Femur (tissue), 1 donor: ENCODE results near the gene CALML4.
"Not testable (repeated sequence)": the region's sequence is repeated elsewhere in the genome, so short reads cannot be mapped to it uniquely, and the experiment has no call there.

Source experiments
- DNase-seq: peaks from one replicate; pipeline ENCODE4 v3.0.0-alpha.2; 2017

The CALML4 gene

GRCh38 chr15:68188647-68189046, 16.5 kb downstream of the CALML4 start:
- DNase-seq, result no peak

GRCh38 chr15:68187559-68187958, 17.6 kb downstream of the CALML4 start:
- peak; percentile 82 for DNase-seq

- no peak for DNase-seq
These were observed 18.3 kb downstream of the CALML4 start for GRCh38 chr15:68186671-68187397.

GRCh38 chr15:68184616-68185480, 20.3 kb downstream of the CALML4 start:
- no peak for DNase-seq

- DNase-seq, result no peak
These were observed 21.4 kb downstream of the CALML4 start for GRCh38 chr15:68183616-68184315.

GRCh38 chr15:68177742-68178141, 27.4 kb downstream of the CALML4 start:
- no peak for DNase-seq

GRCh38 chr15:68176601-68177000, 28.5 kb downstream of the CALML4 start:
- DNase-seq, result no peak

GRCh38 chr15:68175526-68175925, 29.6 kb downstream of the CALML4 start:
- no peak for DNase-seq

GRCh38 chr15:68173119-68173518, 32.0 kb downstream of the CALML4 start:
- DNase-seq, result no peak

- DNase-seq, result not testable (repeated sequence)
These were observed 33.1 kb downstream of the CALML4 start for GRCh38 chr15:68172037-68172436.

GRCh38 chr15:68166847-68167246, 38.3 kb downstream of the CALML4 start:
- DNase-seq, result no peak

GRCh38 chr15:68163191-68163590, 41.9 kb downstream of the CALML4 start:
- no peak for DNase-seq

GRCh38 chr15:68158046-68158628, 47.0 kb downstream of the CALML4 start:
- no peak for DNase-seq

GRCh38 chr15:68157074-68157473, 48.1 kb downstream of the CALML4 start:
- DNase-seq, result no peak

- peak; percentile 54 for DNase-seq
These were observed 50.1 kb downstream of the CALML4 start for GRCh38 chr15:68154923-68155559.

GRCh38 chr15:68152342-68152741, 52.8 kb downstream of the CALML4 start:
- no peak for DNase-seq

- DNase-seq, result no peak
These were observed 53.9 kb downstream of the CALML4 start for GRCh38 chr15:68151277-68151676.

- no peak for DNase-seq
These were observed 54.9 kb downstream of the CALML4 start for GRCh38 chr15:68150187-68150586.

GRCh38 chr15:68149059-68149458, 56.1 kb downstream of the CALML4 start:
- no peak for DNase-seq

GRCh38 chr15:68148039-68148438, 57.1 kb downstream of the CALML4 start:
- no peak for DNase-seq

GRCh38 chr15:68145706-68146105, 59.4 kb downstream of the CALML4 start:
- no peak for DNase-seq

- DNase-seq, result no peak
These were observed 61.3 kb downstream of the CALML4 start for GRCh38 chr15:68143785-68144184.

- DNase-seq, result no peak
These were observed 62.0 kb downstream of the CALML4 start for GRCh38 chr15:68143129-68143528.
